ENCODE data around the gene CENPB.

- TF ChIP-seq EZH2 (IDR thresholded peaks at IDR 0.05; ENCODE audit: borderline replicate concordance, low read length), result no peak
- TF ChIP-seq CTCF (IDR thresholded peaks at IDR 0.05; ENCODE audit: low read length), result no peak
These were observed 25.7 kb upstream of the CENPB start for GRCh38 chr20:3812259-3812681.
